ENCODE measurements around the gene FAM110D.

- TF ChIP-seq, protein P1, sequence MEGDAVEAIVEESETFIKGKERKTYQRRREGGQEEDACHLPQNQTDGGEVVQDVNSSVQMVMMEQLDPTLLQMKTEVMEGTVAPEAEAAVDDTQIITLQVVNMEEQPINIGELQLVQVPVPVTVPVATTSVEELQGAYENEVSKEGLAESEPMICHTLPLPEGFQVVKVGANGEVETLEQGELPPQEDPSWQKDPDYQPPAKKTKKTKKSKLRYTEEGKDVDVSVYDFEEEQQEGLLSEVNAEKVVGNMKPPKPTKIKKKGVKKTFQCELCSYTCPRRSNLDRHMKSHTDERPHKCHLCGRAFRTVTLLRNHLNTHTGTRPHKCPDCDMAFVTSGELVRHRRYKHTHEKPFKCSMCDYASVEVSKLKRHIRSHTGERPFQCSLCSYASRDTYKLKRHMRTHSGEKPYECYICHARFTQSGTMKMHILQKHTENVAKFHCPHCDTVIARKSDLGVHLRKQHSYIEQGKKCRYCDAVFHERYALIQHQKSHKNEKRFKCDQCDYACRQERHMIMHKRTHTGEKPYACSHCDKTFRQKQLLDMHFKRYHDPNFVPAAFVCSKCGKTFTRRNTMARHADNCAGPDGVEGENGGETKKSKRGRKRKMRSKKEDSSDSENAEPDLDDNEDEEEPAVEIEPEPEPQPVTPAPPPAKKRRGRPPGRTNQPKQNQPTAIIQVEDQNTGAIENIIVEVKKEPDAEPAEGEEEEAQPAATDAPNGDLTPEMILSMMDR (IDR thresholded peaks at IDR 0.05; ENCODE audit: borderline replicate concordance, extremely low read depth, low read length, poor library complexity, severe bottlenecking): no peak
- no peak for TF ChIP-seq EZH2 (IDR thresholded peaks at IDR 0.05; ENCODE audit: borderline replicate concordance, low read depth, low read length, severe bottlenecking)
Measured at GRCh38 chr1:26129778-26130177, 29.1 kb upstream of the FAM110D start.

Data from DND-41 (cell line).